ENCODE results near the gene CCL15. TPM values are rescaled to one million over a fixed set of nuclear protein-coding genes. Genes with fewer than 3 reads are reported as not detected.
"Not testable (repeated sequence)": the region's sequence is repeated elsewhere in the genome, so short reads cannot be mapped to it uniquely, and the experiment has no call there.

Gene CCL15, protein sequence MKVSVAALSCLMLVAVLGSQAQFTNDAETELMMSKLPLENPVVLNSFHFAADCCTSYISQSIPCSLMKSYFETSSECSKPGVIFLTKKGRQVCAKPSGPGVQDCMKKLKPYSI
- not detected in 2 replicates for total RNA-seq

DNA sequence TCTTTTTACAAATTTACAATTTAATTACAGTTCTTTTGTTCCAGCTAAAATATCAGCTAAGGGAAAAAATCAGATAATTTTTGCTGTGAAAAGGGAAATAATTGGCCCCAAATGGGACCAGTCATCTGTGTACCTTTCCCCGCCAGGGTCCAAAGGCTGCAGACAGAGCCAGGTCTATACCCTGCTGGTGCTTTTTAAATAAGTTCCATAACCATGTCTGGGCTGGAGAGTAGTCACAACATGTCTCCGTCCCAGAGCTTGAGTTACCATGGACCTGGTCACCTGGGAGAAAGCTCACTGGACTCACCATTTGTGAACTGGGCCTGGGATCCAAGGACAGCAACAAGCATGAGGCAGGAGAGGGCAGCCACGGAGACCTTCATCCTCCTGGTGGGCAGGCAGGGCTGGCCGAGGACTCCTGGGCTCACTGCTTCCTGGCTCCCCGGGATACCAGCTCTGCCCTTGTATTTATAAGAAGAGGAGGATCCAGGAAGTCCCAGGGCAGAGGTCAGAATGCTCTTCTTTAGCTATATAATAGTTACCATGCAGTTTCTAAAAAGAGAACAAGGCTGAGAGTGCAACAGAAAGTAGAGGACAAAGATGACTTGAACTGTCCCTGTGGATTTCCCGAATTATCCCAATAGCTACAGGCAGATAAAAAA is at the start of gene CCL15:
Gene CCL15 (minus strand): TSS at position 444 of the 662 bp plus-strand sequence. CDS start 61 bp downstream, at position 383.
- DNase-seq (ENCODE audit: low read depth in 2 of 2): no peak

DNA sequence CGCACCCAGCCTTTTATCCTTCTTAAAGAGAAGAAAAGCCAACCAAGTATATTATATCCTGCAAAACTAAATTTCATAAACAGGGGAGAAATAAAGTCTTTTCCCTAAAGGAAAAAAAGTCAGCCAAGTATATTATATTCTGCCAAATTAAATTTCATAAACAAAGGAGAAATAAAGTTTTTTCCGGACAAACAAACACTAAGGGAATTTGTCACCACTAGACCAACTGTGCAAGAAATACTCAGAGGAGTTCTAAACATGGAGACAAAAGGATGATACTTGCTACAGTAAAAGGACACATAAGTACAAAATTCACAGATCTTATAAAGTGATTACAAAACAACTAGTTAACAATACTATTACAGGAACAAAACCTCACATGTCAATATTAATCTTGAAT is 48.3 kb upstream of the CCL15 start:
- DNase-seq (ENCODE audit: low read depth in 2 of 2): no peak

DNA sequence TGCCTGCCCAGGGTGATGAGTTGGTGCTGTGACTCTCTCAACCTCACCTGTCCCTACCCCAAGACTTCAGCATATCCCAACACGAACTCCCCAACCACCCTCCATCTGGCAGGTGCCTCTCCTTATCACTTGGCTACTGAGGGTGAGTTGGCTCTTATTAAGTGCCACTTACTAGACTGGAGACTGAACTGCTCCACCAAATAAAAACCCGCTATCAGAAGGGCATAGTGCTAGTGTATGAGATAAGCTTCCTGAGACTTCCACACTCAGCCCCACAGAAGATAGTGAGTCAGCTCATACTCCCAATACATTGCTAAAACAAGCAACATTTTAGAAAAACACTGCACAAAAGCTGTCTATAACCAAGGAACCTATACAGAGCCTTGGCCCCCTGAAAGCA is 46.7 kb upstream of the CCL15 start:
- DNase-seq (ENCODE audit: low read depth in 2 of 2): no peak

DNA sequence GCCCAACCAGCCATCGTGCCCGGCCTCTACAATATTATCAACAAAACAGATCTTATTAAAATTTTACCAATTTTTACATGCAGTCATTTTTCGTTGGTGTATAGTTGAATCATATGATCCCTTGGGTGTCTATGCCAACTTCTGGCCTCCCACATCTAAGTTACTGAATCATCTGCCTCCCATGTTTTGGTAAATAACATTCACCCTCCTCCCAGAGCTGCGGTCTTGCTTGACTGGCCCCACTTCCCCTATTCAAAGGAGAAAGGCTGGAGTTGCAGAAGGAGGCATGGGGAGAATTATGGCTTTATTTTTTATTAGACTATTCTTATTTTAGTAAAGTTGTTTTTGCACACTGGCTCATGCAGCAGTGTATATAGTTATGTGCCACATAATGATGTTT is 34.9 kb upstream of the CCL15 start:
- DNase-seq (ENCODE audit: low read depth in 2 of 2): no peak

DNA sequence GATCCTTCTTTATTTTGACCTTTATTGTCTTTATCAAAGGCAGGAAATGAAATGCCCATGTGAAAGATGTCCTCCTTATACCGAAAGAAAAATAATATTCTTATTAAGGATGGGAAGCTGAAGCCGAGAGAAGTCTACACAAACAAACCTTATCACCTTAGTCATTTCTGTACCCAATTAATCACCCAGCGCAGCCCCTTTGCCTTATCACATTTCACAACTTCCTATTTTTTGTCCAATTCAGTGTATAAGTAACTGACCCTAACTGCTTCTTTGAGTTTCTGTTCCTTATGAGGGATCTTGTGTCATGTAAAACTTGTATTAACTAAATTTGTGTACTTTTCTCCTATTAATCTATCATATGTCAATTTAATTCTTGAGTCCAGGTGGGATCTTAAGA is 32.8 kb upstream of the CCL15 start:
- no peak for DNase-seq (ENCODE audit: low read depth in 2 of 2)

DNA sequence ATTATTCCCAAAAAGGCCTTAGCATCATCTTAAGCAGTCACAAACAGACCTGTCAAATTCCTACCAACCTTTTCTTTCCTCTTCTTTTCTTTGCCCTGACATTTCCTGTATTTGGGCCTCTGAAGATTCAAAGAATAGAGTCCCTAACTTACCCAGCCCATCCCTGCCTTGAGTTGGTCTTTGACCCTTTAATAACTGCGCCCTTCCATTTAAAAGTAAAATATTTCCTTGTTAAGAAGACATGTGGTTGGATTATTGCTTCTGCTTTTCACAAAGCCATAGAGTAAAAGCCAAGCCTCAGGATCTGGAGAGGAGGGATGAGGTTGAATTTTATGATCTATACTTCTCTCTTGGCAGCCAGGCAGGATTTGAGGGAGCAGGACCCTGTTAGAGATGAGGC is 29.6 kb upstream of the CCL15 start:
- no peak for DNase-seq (ENCODE audit: low read depth in 2 of 2)

DNA sequence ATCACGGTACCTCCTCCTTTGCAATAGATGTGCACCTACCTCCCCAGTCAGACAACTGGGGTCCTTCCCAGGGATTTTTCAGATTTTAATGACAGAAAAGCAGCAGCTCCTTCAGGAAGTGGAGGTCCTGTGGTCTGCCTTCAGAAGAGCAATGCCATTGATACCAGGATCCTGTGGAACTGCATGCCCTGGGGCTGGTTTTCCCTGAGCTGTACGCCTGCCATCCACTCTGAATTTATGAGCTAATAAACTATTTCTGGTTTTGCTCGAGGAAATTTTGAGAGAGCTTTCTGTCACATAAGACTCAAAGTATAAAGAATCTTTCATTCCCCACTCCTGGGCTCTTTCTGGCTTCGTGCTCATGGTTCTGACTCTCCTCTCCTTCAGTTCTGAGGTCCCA is 26.4 kb upstream of the CCL15 start:
- DNase-seq (ENCODE audit: low read depth in 2 of 2): no peak

DNA sequence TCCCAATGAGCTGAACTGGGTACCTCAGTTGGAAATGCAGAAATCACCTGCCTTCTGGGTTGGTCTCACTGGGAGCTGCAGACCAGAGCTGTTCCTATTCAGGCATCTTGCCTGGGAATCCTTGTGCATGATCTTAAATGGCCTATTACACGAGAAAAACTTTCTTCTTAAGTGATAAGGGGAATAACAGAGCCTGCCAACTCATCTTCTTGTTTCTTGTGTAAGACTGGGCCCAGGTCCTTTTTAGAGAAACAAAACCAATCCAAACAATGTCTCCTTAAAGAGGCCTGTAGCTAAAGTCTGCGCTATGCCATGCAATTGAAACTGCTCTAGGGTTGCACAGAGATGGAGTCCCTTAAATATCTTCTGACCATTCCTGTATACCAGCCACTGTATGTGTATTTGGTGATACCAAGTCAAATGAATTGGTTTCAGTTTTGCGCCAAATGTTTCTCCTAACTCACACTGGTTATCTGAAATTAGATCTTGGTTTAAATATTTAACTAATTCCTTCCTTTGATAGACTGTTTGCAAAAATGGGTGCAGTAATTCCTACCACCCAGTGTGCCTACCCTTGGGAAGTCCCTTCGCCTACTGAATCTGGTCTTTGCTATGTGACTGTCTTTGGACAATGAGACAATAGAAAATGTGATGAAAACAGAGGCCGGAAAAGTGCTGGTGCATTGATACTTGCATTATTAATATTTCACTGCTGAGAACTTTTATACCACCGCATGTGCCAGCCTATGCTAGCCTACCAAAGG is 22.9 kb upstream of the CCL15 start:
- DNase-seq (ENCODE audit: low read depth in 2 of 2): no peak

DNA sequence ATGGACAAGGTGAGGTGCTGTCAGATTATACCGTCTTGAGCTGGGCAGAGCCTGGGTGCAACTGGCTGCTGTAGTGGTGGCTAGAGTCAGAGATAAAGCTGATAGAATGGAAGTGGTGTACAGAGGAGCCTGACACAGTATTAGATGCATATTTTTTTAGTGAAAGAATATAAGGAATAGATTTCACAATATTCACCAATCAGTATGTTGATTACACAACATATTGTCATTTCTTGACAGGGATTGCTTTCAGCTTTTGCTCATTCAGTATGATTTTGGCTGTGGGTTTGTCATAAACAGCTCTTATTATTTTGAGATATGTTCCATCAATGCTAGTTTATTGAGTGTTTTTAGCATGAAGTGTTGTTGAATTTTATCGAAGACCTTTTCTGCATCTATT is 18.1 kb upstream of the CCL15 start:
- DNase-seq (ENCODE audit: low read depth in 2 of 2): no peak

DNA sequence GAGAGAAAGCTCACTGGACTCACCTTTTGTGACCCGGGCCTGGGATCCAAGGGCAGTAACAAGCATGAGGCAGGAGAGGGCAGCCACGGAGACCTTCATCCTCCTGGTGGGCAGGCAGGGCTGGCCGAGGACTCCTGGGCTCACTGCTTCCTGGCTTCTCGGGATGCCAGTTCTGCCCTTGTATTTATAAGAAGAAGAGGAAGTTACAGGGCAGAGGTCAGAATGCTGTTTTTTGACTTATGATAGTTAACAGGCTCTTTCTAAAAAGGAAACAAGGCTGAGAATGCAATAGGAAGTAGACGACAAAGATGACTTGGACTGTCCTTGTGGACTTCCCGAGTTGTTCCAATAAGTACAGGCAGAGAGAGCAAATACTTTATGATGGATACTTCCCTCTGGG is 16.4 kb upstream of the CCL15 start, which contains the start of gene CCL23:
Gene CCL23 (minus strand): TSS at position 174 of the 400 bp plus-strand sequence. CDS start 75 bp downstream, at position 99.
- peak in 1 of 2 donors; percentile 19 for DNase-seq (ENCODE audit: low read depth in 2 of 2)

DNA sequence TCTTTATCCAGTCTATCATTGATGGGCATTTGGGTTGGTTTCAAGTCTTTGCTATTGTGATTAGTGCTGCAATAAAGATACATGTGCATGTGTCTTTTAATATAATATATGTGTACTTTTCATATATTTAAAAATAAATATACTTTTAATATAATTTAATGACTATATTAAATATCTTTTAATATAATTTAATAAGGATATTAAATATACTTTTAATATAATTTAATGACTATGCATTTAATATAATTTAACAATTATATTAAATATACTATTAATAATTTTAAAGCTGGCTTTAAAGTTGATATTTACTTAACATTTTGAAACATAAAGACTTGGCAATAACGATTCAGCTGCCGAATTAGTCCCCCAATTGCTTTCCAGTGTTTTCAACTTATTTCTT is 15.2 kb upstream of the CCL15 start:
- DNase-seq (ENCODE audit: low read depth in 2 of 2): no peak

DNA sequence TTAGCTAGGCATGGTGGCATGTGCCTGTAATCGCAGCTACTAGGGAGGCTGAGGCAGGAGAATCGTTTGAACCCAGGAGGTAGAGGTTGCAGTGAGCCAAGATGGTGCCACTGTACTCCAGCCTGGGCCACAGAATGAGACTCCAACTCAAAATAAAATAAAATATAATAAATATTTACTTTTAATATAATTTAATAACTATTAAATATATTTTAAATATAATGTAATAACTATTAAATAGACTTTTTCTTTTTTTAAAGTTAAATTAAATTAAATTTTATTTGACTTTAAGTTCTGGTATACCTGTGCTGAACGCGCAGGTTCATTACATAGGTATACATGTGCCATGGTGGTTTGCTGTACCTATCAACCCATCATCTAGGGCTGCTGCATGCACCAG is 14.5 kb upstream of the CCL15 start:
- DNase-seq (ENCODE audit: low read depth in 2 of 2): not testable (repeated sequence)

DNA sequence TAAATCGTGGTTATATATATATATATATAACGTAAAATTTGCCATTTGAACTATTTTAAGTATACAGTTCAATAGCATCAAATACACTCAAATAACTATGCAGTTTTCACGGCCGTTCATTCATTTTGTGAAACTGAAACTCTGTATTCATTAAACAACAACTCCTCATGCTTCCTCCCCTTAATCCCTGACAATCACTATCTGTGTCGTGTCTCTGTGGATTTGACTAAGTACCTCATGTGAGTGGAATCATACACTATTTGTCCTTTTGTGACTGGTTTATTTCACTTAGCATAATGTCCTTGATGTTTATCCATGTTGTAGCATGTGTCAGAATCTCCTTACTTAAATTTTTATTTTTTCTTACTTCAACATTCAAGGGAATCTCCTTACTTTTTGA is 13.6 kb upstream of the CCL15 start:
- no peak for DNase-seq (ENCODE audit: low read depth in 2 of 2)

DNA sequence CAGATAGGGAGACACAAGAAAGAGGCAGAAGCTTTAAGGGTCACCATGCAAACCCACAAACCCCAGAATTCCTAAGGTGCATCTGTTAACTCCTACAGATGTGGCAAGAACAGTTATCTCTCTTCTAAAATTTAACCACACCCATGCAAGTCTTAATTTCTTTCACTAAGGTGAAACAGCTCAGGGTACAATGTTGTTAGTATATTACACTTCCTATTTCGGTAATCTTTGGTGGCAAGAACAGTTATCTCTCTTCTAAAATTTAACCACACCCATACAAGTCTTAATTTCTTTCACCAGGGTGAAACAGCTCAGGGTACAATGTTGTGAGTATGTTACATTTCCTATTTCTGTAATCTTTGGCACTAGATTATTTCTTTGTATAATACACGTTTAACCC is 9.8 kb upstream of the CCL15 start:
- DNase-seq (ENCODE audit: low read depth in 2 of 2): no peak

DNA sequence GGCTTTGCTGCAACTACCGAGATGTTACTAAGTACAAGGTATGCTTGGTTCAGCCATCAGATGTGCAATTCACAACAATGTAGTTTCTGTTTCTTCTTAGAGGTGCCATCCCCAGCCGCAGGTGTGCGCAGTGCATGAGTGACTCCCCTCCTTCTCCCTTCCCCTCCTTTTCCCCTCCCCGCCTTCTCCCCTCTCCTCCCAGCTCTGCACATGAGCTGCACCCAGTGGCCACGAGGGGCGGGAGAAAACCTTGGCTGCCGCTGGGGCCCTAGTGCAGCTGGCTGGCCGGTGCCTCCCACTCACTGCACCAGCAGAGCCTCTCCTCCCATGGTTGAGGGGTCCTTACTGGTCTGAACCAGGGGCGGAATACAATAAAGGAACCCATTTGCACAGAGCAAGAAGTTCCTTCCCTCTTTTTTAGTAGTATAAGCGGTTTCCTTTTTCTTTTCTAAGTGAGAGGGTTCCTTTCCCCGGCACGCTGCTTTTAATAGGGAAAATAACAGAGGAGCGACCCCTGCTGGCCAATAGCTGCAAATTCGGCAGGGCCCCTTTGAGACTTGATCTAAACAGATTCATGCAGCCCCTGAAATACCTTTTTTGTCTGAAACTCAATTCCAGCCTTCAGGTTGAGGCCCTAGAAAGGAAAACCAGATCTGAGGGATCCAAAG is 7.8 kb upstream of the CCL15 start:
- DNase-seq (ENCODE audit: low read depth in 2 of 2): peak in 1 of 2 donors; percentile 51

DNA sequence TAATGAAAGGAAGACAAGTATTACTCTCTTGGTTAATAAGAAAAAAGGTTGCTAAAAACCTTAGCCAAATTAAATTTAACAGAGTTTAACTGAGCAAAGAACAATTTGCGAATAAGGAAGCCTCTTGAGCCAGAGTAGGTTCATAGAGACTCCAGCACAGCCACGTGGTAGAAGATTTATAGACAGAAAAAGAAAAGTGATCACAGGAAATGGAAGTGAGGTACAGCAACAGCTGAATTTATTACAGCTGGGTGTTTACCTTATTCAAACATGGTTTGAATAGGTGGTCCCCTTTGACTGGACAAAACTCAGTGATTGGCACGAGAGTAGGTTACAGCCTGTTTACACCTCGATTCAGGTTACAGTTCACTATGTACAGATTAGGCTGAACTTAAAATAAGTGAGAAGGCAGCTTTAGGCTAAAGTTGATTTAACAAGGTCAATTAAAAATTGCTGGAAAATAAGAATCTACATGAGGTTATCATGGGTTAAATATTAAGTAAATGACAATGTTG is 3.3 kb upstream of the CCL15 start:
- DNase-seq (ENCODE audit: low read depth in 2 of 2): peak in 1 of 2 donors; percentile 32

DNA sequence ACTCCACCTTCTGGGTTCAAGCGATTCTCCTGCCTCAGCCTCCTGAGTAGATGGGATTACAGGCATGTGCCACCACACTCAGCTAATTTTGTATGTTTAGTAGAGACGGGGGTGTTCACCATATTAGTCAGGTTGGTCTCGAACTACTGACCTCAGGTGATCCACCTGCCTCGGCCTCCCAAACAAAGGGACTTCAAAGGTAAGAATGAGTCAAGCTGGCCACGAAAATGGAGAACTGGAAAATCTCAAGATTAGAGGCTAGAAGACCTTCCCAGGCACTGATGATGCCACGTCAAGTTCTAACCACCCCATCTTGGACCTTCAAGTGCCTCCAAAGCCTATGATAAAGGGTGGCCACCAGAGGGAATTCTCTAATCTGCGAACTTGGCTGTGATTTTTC is 1.3 kb upstream of the CCL15 start:
- DNase-seq (ENCODE audit: low read depth in 2 of 2): no peak

DNA sequence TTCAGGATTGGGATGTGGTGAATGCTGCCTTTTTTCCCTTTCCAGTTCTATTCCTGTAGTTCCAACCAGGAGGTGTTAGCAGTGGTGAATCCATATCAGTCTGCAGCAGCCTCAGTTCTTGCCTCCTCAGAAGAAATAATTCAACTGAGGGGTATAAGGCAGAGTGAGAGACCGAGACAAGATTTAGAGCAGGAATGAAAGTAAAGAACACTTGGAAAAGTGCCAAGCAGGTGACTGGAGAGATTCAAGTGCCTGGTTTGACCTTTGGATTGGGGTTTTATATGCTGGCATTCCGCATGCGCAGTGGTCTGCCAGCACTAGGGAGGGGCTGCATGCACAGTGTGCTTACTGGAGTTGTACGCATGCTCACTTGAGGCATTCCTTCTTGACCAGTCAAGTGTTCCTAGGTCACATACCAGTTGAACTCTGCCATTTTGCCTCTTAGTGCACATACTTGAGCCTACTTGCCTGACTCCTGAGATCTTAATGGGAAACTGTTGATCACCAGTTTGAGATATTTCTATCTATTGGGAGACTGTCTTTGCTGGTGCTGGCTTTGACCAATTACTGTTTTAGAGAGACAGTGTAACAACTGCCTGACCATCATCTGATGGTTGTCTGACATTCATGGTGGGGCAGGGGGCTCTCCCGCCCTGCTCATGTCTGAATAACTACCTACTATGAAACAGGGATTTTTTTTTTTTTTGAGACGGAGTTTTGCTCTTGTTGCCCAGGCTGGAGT is 680 bp upstream of the CCL15 start:
- no peak for DNase-seq (ENCODE audit: low read depth in 2 of 2)

DNA sequence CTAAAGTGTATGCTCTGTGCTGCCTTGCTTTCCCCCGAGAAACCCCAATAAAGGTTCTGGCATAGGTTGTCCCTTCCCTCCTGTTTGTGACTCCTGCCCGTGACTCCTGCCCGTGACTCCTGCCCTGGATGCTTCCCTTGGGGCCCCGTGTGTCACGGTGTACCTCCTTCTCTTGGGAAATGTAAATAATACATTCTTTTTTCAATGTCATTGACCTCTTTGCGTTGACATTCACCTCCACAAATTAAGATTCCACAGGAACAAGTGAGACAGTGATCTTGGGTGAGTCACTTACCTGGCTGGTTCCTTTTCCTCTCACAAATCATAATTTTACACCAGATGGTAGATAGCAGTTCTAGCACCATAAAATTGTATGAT is 632 bp downstream of the CCL15 start:
- no peak for DNase-seq (ENCODE audit: low read depth in 2 of 2)

DNA sequence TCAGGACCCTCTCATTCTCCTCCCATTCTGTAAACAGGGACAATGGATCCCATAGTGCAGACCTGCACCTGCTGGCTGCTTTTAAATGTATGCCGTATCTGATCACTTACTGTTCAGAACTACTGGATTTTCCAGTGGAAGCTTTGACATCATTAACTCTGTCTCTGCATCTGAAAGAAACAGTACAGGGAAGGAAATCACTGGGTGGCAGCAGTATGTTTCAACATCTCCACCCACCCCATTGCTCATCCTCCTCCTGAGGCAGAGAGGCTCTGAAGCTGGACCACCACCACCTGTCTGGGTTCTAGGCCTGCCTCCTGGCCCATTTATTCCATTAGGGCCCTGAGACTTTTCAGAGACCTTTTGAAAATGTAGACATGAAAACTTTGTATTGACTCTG is 2.6 kb downstream of the CCL15 start:
- DNase-seq (ENCODE audit: low read depth in 2 of 2): no peak

DNA sequence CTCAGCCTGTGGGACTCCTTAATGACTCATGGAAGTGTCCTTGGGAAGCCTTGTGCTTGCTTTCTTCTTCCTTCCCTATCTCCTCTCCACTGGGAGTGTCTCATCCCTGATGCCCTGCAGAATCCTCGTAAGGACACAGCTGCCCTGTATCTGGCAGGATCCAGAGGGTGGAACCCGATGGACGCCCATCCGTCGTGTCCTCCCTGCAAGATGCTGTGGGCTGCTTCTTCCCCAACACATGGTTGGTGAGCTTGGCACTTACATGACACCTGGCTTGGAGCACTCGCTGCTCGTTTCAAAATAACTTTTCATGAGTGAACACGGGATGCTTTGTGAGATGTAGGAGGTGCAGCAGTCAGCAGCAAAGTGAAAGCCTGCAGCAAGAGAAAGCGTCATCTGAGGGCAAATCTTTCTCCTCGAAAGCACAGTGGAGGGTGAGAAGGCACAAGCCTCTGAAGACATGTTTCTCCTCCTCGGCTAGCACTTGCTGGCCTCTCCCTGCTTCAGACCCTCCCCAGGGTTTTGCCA is 3.3 kb downstream of the CCL15 start:
- no peak for DNase-seq (ENCODE audit: low read depth in 2 of 2)
